MG63 (cell line): Measurements from ENCODE around the gene SERPINB1. TPM values are rescaled to one million over a fixed set of nuclear protein-coding genes. Genes with fewer than 3 reads are reported as not detected.
"Not testable (repeated sequence)": the region's sequence is repeated elsewhere in the genome, so short reads cannot be mapped to it uniquely, and the experiment has no call there.

ENCODE experiments used
- DNase-seq: peaks from one replicate; pipeline ENCODE4 v3.0.0-alpha.2; 2020
- H3K27me3 ChIP-seq: fragments of 250-450 bp; sonication (Bioruptor Pico); 2 replicates; pipeline ENCODE4 v1.5.1; 2020; ENCODE audit warnings: mild to moderate bottlenecking, moderate library complexity
- H3K36me3 ChIP-seq: fragments of 250-450 bp; sonication (Bioruptor Pico); 2 replicates; pipeline ENCODE4 v1.5.1; 2020; ENCODE audit warnings: mild to moderate bottlenecking, moderate library complexity
- H3K4me3 ChIP-seq: fragments of 250-450 bp; sonication (Bioruptor Pico); 2 replicates; pipeline ENCODE4 v1.5.1; 2020; ENCODE audit warnings: mild to moderate bottlenecking, moderate library complexity
- H3K9me3 ChIP-seq: fragments of 250-450 bp; sonication (Bioruptor Pico); 2 replicates; pipeline ENCODE4 v1.5.1; 2020; ENCODE audit warnings: mild to moderate bottlenecking, moderate library complexity
- total RNA-seq: library from RNA; depleted of rRNA; stranded (reverse); fragments of >200 nt; shearing (Covaris generic); gene quantifications from 2 replicates; pipeline ENCODE4 v1.2.3, GENCODE V29; 2014; ENCODE audit warnings: low replicate concordance

Gene SERPINB1
- total RNA-seq, 1 experiment from 2014 or later, result 12.0 TPM

- no peak overlapping the region for H3K4me3 ChIP-seq
- H3K9me3 ChIP-seq, result no peaks in the 10 kb centered on the region
- no peak for DNase-seq
- no peaks in the 10 kb centered on the region for H3K27me3 ChIP-seq
- H3K36me3 ChIP-seq, result no peaks in the 10 kb centered on the region
Measured at GRCh38 chr6:2809015-2809414, 32.6 kb downstream of the SERPINB1 start.

DNA sequence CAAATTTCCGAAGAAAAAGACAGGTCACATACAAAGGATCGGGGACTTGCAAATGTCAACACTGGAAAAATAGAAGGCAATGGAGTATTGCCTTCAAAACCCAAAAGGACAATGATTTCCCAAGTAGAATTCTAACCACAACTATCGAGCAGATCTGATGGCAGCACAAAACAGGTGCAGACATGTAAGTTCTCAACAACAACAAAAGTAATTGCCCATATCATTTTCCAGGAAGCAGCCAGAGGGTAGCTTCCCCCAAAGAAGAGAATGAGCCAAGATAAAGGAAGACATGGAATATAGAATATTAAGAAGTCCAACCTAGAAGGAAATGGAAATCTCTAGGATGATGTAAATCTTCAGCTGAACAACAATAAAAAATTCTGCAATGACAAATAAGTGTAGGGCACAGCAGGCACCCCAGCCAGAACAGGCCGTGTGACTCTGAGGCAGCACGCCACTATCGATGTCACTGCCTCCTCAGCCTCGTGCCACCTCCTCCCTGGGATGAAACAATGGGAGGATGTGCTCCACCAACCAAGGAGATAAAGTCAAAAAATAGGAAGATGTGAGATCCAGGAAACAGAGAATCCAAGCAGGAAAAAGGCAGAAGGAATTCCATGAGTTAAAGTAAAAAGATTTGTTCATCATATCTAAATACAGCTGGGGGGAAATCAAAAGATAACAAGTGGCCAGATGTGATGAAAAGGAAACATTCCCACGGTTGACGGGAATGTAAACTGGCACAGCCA, 34.1 kb downstream of the SERPINB1 start:
- Histone ChIP-seq H3K9me3 (no peaks in the 10 kb centered on the region), H3K36me3 (no peaks in the 10 kb centered on the region), H3K27me3 (no peaks in the 10 kb centered on the region), H3K4me3 (no peak overlapping the region)
- no peak for DNase-seq

GRCh38 chr6:2806644-2807043, 35.0 kb downstream of the SERPINB1 start:
- Histone ChIP-seq H3K36me3 (no peaks in the 10 kb centered on the region), H3K4me3 (no peak overlapping the region), H3K9me3 (no peaks in the 10 kb centered on the region), H3K27me3 (no peaks in the 10 kb centered on the region)
- no peak for DNase-seq

- H3K36me3 ChIP-seq, result no peaks in the 10 kb centered on the region
- H3K27me3 ChIP-seq, result no peaks in the 10 kb centered on the region
- DNase-seq, result no peak
- H3K4me3 ChIP-seq, result no peak overlapping the region
- H3K9me3 ChIP-seq, result no peaks in the 10 kb centered on the region
Measured at GRCh38 chr6:2805031-2805430, 36.6 kb downstream of the SERPINB1 start.

- Histone ChIP-seq H3K27me3 (no peaks in the 10 kb centered on the region), H3K4me3 (no peak overlapping the region), H3K36me3 (no peaks in the 10 kb centered on the region), H3K9me3 (no peaks in the 10 kb centered on the region)
- no peak for DNase-seq
Measured at GRCh38 chr6:2804516-2804915, 37.1 kb downstream of the SERPINB1 start.

DNA sequence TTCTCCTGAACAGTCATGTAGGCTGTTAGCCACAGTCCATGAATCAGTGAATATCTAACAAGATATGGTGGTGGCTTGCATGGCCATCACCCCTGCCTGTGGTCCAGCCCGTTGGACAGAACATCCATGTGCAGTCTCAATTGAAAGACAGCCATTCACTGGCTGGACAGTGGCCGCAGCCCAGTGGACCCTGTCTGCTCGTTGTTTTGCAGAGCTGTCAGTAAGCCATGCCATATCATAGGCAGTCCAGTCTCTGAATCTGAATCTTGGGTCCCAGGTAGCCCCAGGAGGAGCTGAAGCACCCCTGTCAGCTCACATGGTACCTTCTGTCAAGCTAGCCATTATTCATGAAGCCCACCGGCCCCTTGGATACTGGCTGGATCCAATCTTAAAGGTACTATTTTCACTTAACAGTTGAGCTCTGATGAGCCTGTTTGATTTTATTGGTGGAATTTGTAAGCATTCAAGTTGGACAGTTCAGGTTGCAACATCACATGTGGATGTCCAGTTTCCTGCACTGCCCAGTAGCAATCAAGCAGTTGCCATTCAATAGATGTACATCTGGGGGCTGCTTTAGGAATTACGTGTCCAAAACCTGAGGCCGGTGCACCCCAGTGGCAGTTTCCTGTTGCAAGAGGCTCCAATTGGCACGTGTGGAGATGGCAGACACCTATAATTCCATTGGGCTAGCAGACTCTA, 37.8 kb downstream of the SERPINB1 start:
- Histone ChIP-seq H3K4me3 (no peak overlapping the region), H3K9me3 (no peaks in the 10 kb centered on the region), H3K36me3 (no peaks in the 10 kb centered on the region)

DNA sequence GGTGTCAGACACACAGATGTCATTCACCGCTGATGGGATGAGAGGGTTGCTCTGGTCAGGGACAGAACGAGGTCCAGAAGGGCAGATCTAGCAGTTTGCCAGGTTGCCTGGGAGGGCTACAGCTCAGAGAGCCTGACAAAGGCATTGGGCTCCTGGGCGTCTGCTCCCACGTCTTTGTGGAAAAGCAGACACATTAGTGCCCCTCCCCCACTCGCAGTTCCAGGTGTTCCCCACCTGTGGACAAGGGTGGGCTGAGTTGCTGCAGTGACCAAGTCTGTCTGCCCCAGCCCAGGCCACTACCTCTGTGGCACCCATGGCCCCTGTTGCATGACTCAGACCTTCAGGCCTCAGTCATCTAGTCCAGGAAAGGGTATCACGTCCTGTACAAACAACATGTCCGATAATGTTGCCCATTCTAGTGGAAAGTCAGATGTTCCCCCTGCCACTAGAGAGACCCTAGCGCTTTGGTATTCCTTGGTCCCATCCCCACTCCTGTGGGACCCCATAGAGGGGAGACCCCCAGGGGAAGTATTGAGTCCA, 39.1 kb downstream of the SERPINB1 start:
- no peak for DNase-seq
- Histone ChIP-seq H3K27me3 (no peaks in the 10 kb centered on the region), H3K36me3 (no peaks in the 10 kb centered on the region), H3K4me3 (no peak overlapping the region), H3K9me3 (no peaks in the 10 kb centered on the region)

More for the DNA sequence above, 37.8 kb downstream of the SERPINB1 start:
- no peak for DNase-seq
- no peaks in the 10 kb centered on the region for H3K27me3 ChIP-seq

DNA sequence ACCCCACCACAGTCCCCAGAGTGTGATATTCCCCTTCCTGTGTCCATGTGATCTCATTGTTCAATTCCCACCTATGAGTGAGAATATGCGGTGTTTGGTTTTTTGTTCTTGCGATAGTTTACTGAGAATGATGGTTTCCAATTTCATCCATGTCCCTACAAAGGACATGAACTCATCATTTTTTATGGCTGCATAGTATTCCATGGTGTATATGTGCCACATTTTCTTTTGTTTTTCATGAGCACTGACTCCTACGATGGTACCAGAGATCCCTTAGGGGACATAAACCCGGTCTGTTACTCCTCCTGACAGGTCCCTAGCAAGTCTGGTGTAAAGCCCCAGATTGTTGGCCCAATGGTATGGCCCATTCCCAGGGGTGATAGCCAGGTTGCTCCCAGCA, 40.0 kb downstream of the SERPINB1 start:
- H3K27me3 ChIP-seq, H3K9me3 ChIP-seq, H3K36me3 ChIP-seq, DNase-seq, H3K4me3 ChIP-seq: not testable (repeated sequence)

DNA sequence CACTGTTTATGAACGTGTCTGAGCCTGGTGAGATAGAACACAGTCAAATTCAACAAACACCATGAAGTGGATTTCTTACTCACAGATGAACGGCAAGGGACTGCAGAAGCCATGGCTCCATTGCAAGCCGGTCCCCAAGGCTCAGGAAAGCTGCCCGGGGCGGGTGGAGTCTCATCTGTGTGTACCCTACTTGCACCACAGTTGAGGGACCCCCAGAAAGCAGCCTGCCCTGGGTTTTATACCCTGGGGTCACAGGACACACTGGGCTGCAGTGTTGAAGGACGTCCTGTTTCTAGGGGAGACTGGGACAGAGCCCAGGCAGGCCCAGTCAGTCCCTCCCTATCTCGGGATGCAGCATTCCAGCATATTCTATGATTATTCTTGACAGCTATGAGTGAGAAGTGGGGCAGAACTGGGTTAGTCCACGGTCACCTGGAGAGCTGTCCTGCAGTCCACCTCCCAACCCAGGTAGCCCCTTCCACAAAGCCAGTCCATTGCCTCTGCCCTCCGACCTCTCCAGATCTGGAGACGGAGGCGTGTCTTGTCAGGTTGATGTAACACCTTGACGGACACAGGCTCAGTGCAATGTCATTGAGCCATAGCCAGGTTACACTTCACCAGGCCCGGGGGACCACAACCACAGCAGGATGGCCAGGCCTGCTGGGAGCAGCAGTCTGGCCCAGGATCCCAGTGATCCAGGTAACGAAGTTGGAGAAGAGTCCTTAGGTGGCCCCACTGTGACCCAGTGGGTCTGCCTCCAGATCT, 40.9 kb downstream of the SERPINB1 start:
- Histone ChIP-seq H3K9me3 (no peaks in the 10 kb centered on the region), H3K27me3 (no peaks in the 10 kb centered on the region), H3K4me3 (no peak overlapping the region), H3K36me3 (no peaks in the 10 kb centered on the region)
- no peak for DNase-seq

DNA sequence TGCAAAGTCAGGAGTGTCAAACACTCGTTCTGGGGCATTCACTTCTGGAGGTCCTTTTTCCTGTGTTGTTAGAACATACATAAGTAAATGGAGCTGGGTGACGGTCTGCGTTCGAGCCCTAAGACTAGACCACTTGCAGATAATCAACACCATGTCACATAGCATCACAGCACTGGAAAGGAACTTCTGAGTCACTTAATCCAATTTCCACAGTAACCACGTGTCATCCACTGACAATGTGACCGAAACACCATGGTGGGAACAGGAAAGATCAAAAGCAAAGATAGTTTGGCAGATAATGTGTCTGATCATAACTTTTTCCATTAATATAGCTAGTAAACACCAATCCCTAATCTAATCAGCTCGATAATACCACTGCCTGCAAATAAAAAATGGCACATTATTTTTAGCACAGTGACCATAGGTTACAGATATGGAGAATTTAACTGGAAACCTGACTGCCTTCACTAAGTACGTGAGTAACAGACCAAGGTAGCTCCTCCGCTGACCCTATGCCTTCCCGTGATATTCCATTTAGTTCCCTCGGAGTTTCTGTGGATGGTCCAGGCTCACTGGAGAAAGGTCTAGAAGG, 41.6 kb downstream of the SERPINB1 start:
- no peaks in the 10 kb centered on the region for H3K9me3 ChIP-seq

GRCh38 chr6:2798586-2799134, 43.0 kb downstream of the SERPINB1 start:
- Histone ChIP-seq H3K4me3 (no peak overlapping the region), H3K36me3 (no peaks in the 10 kb centered on the region), H3K27me3 (no peaks in the 10 kb centered on the region), H3K9me3 (no peaks in the 10 kb centered on the region)
- no peak for DNase-seq

More for the DNA sequence above, 41.6 kb downstream of the SERPINB1 start:
- no peaks in the 10 kb centered on the region for H3K36me3 ChIP-seq
- H3K27me3 ChIP-seq, result no peaks in the 10 kb centered on the region
- no peak overlapping the region for H3K4me3 ChIP-seq
- no peak for DNase-seq

DNA sequence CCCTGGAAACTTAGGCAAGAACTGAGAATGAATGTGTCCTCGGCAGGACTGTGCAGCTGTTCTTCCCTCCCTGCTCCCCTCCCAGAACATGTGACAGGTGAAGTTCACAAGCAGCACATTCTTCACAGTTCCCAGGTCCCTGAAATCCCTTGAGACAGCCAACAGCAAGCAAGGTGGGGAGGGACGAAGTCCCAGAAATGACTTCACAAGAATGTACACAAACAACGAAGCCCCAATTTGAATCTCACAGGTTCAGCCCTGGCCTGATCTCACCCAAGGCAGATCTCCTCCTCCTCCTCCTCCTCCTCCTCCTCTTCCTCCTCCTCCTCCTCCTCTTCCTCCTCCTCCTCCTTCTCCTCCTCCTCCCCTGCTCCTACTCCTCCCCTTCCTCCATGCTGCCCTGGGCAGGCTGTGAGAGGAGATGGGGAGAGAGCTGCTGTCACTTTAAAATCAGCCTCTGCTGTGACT, 44.1 kb downstream of the SERPINB1 start:
- H3K4me3 ChIP-seq, result no peak overlapping the region
- H3K27me3 ChIP-seq, result no peaks in the 10 kb centered on the region
- H3K36me3 ChIP-seq, result no peaks in the 10 kb centered on the region
- no peak for DNase-seq
- H3K9me3 ChIP-seq, result no peaks in the 10 kb centered on the region

GRCh38 chr6:2796861-2797260, 44.8 kb downstream of the SERPINB1 start:
- Histone ChIP-seq H3K27me3 (no peaks in the 10 kb centered on the region), H3K9me3 (no peaks in the 10 kb centered on the region), H3K4me3 (no peak overlapping the region), H3K36me3 (no peaks in the 10 kb centered on the region)
- DNase-seq, result no peak

DNA sequence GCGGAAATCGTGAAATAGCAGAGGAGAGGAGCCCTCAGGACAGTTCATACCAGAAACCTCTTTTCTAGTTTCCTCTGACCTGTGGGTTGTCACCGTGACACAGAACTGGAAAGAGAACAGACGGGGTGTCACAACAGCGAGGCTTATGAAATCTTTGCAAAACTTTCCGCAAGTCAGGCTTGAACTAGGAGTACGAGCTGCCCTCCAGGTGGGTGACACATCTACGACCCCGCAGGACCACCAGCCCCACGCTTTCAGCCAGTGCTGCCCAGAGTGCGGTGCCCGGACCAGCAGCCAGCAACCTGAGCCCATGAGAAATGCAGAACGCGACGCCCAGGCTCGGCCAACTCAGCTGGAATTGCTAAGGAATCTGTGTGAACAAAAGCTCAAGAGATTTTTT, 45.7 kb downstream of the SERPINB1 start:
- no peak overlapping the region for H3K4me3 ChIP-seq
- no peaks in the 10 kb centered on the region for H3K27me3 ChIP-seq
- DNase-seq, result no peak
- no peaks in the 10 kb centered on the region for H3K9me3 ChIP-seq
- H3K36me3 ChIP-seq, result no peaks in the 10 kb centered on the region

DNA sequence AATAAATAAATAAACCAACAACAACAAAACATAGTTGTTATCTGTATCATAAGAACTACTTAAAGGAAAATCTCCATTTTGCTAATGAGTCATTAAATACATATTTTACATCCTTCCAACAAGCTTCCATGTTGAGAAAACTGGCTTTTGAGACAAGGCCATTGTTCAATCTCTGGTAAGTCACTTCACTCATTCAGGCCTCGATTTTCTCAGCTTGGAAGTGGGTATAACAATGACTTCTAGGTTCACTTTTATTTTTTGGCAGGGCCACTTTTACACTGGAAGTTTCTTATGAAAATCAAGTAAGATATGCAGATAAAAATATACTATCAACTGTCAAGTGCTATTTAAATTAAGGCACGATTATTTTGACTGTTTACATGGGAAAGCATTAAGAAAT, 46.5 kb downstream of the SERPINB1 start:
- H3K9me3 ChIP-seq, result no peaks in the 10 kb centered on the region
- H3K4me3 ChIP-seq, result no peak overlapping the region
- no peak for DNase-seq
- no peaks in the 10 kb centered on the region for H3K36me3 ChIP-seq
- no peaks in the 10 kb centered on the region for H3K27me3 ChIP-seq

GRCh38 chr6:2794171-2794730, 47.4 kb downstream of the SERPINB1 start:
- no peaks in the 10 kb centered on the region for H3K36me3 ChIP-seq
- DNase-seq, result no peak
- no peaks in the 10 kb centered on the region for H3K9me3 ChIP-seq
- H3K4me3 ChIP-seq, result no peak overlapping the region
- H3K27me3 ChIP-seq, result no peaks in the 10 kb centered on the region
